Measurements from ENCODE around the gene GNB4. TPM values are rescaled to one million over a fixed set of nuclear protein-coding genes. Genes with fewer than 3 reads are reported as not detected.

Gene GNB4
- total and polyA plus RNA-seq, 2 donors (not counting 1 experiment from before 2014, with no cell fraction given), result 7.6 to 24.6 TPM

DNA sequence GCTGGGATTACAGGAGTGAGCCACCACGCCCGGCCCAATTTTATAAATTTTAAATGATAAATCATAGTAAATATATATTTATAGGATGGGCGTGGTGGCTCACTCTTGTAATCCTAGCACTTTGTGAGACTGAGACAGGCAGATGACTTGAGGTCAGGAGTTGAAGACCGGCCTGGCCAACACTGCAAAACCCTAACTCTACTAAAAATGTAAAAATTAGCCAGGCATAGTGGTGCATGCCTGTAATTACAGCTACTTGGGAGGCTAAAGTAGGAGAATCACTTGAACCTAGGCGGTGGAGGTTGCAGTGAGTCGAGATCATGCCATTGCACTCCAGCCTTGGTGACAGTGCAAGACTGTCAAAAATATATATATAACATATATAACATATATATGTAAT is 77.3 kb downstream of the GNB4 start:
- no peak overlapping the region for H2AFZ ChIP-seq (ENCODE audit: insufficient read depth, low read depth, low read length, poor library complexity, severe bottlenecking)
- Mint-ChIP-seq H3K4me3 (no peak overlapping the region), H3K27ac (no peak overlapping the region), H3K9me3 (ENCODE audit: insufficient read depth) (no peaks in the 10 kb centered on the region), H3K4me1 (no peaks in the 10 kb centered on the region), H3K27me3 (no peaks in the 10 kb centered on the region)
- H3K27ac ChIP-seq (ENCODE audit: low read length in 2 of 2), result no peak overlapping the region
- intact Hi-C loops (cut with micrococcal nuclease), result no loop called here
- H4K20me1 ChIP-seq (ENCODE audit: control insufficient read depth, insufficient read depth, low read length, poor library complexity, severe bottlenecking), result no peaks in the 10 kb centered on the region
- H3K4me1 ChIP-seq (ENCODE audit: control insufficient read depth in 2 of 2, insufficient read depth in 2 of 2, low read length in 2 of 2), result no peaks in the 10 kb centered on the region
- H3K9me3 ChIP-seq (ENCODE audit: control extremely low read depth in 1 of 3, control insufficient read depth in 2 of 3, insufficient read depth in 1 of 3, low read length in 2 of 3), result no peaks in the 10 kb centered on the region
- no peak for TF ChIP-seq EZH2 (IDR thresholded peaks at IDR 0.05; ENCODE audit: borderline replicate concordance, insufficient read depth, low read depth, low read length, poor library complexity, severe bottlenecking)
- TF ChIP-seq CTCF (IDR thresholded peaks at IDR 0.05), result no peak
- ChIA-PET CTCF (no interaction called here), POLR2A (no interaction called here)
- no peak overlapping the region for H3K4me2 ChIP-seq (replicated peaks; ENCODE audit: low read depth, low read length, poor library complexity, severe bottlenecking)
- no peak for ATAC-seq (ENCODE audit: low read depth)
- no peaks in the 10 kb centered on the region for H3K79me2 ChIP-seq (ENCODE audit: control insufficient read depth, insufficient read depth, low read length)
- no peak for DNase-seq
- no peak overlapping the region for H3K4me3 ChIP-seq (ENCODE audit: control extremely low read depth in 1 of 5, extremely low read depth in 1 of 5, insufficient read depth in 1 of 5, low read depth in 2 of 5, low read length in 4 of 5)
- H3K27me3 ChIP-seq (replicated peaks in 1 of 4; ENCODE audit: control extremely low read depth in 1 of 4, control insufficient read depth in 3 of 4, insufficient read depth in 4 of 4, low read length in 3 of 4), result no peaks in the 10 kb centered on the region
- H3K36me3 ChIP-seq (replicated peaks in 1 of 2; ENCODE audit: control extremely low read depth in 1 of 2, control insufficient read depth in 1 of 2, extremely low read depth in 1 of 2, insufficient read depth in 2 of 2, low read length in 1 of 2), result peaks cover 11 to 55% of the 10 kb centered on the region in 2 experiments
- H3K9ac ChIP-seq (ENCODE audit: low read length), result no peak overlapping the region
- no CpG with 5 or more reads among the region's 6 CpGs for WGBS (ENCODE audit: insufficient coverage)

DNA sequence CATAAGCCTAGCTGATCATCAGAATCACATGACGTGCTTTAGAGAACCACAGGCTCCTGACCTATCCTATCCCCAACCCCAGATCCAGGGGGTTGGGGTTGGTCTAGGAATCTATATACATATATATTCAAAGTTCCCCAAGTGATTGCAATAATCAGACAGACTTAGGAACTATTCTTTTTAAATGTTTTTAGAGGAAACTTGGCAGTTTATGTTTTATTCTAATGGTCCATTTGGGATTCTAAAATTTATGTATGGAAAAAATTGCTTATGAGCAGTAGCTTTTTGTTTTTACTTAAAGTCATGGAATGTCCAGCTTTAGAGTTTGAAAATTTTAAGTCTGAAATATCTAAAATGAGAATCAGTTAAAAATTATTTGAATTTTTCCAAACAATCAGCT is 81.6 kb downstream of the GNB4 start:
- no peaks in the 10 kb centered on the region for H3K4me1 Mint-ChIP-seq
- H3K4me3 Mint-ChIP-seq, result no peak overlapping the region
- intact Hi-C loops (cut with micrococcal nuclease), result no loop called here
- H2AFZ ChIP-seq (ENCODE audit: insufficient read depth, low read depth, low read length, poor library complexity, severe bottlenecking), result no peak overlapping the region
- TF ChIP-seq CTCF (IDR thresholded peaks at IDR 0.05) (no peak), EZH2 (IDR thresholded peaks at IDR 0.05; ENCODE audit: borderline replicate concordance, insufficient read depth, low read depth, low read length, poor library complexity, severe bottlenecking) (no peak)
- H3K9me3 Mint-ChIP-seq (ENCODE audit: insufficient read depth), result no peaks in the 10 kb centered on the region
- no peak overlapping the region for H3K4me2 ChIP-seq (replicated peaks; ENCODE audit: low read depth, low read length, poor library complexity, severe bottlenecking)
- DNase-seq (no peak), ATAC-seq (ENCODE audit: low read depth) (no peak)
- ChIA-PET POLR2A (no interaction called here), CTCF (interaction anchor here (0.7 kb wide), 1 partner anchor 191 kb away, joined by 3 read pairs; no protein-coding TSS in a partner anchor)
- peaks cover 16 to 64% of the 10 kb centered on the region in 2 experiments for H3K36me3 ChIP-seq (replicated peaks in 1 of 2; ENCODE audit: control extremely low read depth in 1 of 2, control insufficient read depth in 1 of 2, extremely low read depth in 1 of 2, insufficient read depth in 2 of 2, low read length in 1 of 2)
- no CpG with 5 or more reads among the region's 1 CpG for WGBS (ENCODE audit: insufficient coverage)
- H4K20me1 ChIP-seq (ENCODE audit: control insufficient read depth, insufficient read depth, low read length, poor library complexity, severe bottlenecking), result no peaks in the 10 kb centered on the region
- no peaks in the 10 kb centered on the region for H3K79me2 ChIP-seq (ENCODE audit: control insufficient read depth, insufficient read depth, low read length)
- no peak overlapping the region for H3K4me3 ChIP-seq (ENCODE audit: control extremely low read depth in 1 of 5, extremely low read depth in 1 of 5, insufficient read depth in 1 of 5, low read depth in 2 of 5, low read length in 4 of 5)
- H3K27ac ChIP-seq (ENCODE audit: low read length in 2 of 2), result no peak overlapping the region
- no peaks in the 10 kb centered on the region for H3K27me3 ChIP-seq (replicated peaks in 1 of 4; ENCODE audit: control extremely low read depth in 1 of 4, control insufficient read depth in 3 of 4, insufficient read depth in 4 of 4, low read length in 3 of 4)
- H3K9ac ChIP-seq (ENCODE audit: low read length), result no peak overlapping the region
- no peaks in the 10 kb centered on the region for H3K9me3 ChIP-seq (ENCODE audit: control extremely low read depth in 1 of 3, control insufficient read depth in 2 of 3, insufficient read depth in 1 of 3, low read length in 2 of 3)
- H3K27ac Mint-ChIP-seq, result no peak overlapping the region
- H3K27me3 Mint-ChIP-seq, result no peaks in the 10 kb centered on the region
- no peaks in the 10 kb centered on the region for H3K4me1 ChIP-seq (ENCODE audit: control insufficient read depth in 2 of 2, insufficient read depth in 2 of 2, low read length in 2 of 2)

Measured in B cell (primary cell).